ENCODE data around the gene TBC1D13.

DNA sequence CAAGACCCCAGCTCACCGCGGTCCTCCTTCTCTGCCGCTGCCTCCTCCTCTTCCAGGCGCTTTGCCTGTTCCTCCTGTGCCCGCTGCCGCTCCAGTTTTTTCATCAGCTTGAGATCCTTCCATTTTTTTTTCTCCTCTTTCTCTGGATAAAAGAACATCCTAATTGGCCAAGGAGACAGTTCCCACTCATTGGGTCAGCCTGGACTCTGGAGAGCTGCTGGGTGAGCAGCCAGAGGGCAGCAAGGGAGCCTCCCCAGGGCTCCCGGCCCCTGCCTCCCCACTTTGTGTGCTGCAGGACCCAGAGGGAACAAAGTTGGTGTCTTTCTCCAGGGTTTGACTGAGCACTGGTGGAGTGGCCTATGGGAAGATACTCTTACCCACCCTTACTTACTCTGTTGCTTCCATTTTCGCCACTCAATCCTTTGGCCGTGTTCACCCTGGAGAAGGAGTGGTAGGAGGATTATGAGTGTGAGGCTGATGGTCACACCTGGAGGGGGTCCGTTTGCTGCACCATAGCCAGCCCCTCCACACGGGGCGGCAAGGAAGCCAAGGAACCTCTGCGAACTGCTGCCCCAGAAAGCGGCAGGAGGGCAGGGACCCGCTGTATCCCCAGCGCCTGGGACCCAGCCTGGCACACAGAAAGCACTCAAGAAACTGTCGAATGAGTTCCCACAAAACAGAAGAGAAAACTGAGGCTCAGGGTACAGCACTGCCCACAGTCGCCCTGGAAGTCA, 41.8 kb downstream of the TBC1D13 start:
- TF ChIP-seq, protein P1, sequence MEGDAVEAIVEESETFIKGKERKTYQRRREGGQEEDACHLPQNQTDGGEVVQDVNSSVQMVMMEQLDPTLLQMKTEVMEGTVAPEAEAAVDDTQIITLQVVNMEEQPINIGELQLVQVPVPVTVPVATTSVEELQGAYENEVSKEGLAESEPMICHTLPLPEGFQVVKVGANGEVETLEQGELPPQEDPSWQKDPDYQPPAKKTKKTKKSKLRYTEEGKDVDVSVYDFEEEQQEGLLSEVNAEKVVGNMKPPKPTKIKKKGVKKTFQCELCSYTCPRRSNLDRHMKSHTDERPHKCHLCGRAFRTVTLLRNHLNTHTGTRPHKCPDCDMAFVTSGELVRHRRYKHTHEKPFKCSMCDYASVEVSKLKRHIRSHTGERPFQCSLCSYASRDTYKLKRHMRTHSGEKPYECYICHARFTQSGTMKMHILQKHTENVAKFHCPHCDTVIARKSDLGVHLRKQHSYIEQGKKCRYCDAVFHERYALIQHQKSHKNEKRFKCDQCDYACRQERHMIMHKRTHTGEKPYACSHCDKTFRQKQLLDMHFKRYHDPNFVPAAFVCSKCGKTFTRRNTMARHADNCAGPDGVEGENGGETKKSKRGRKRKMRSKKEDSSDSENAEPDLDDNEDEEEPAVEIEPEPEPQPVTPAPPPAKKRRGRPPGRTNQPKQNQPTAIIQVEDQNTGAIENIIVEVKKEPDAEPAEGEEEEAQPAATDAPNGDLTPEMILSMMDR (conservative IDR thresholded peaks at IDR 0.05; ENCODE audit: low read length), result no peak
- no peak for TF ChIP-seq EZH2phosphoT487 (IDR thresholded peaks at IDR 0.05; ENCODE audit: borderline replicate concordance)
